WTC11 (cell line): ENCODE measurements around the gene HSH2D. TPM values are rescaled to one million over a fixed set of nuclear protein-coding genes. Genes with fewer than 3 reads are reported as not detected.

Source experiments
- ATAC-seq: fragments of 200-7000 bp; cut with Tn5 transposase; 2 replicates; pipeline ENCODE4 v1.10.0; 2021; ENCODE audit warnings: mild to moderate bottlenecking, moderate library complexity
- CTCF ChIA-PET: fragments of 300-600 bp; sonication (Branson Sonifier 250); formaldehyde crosslinking; loops from one replicate; lab custom pipeline; 2021; ENCODE audit warnings: antibody characterized with exemption; lab: Charles Lee
- POLR2A ChIA-PET: fragments of 350-600 bp; sonication (Branson Sonifier 250); formaldehyde crosslinking; loops from one replicate; lab custom pipeline; 2021; ENCODE audit warnings: antibody characterized with exemption; lab: Charles Lee
- DNase-seq: peaks from one replicate; pipeline ENCODE4 v3.0.0; 2021; ENCODE audit warnings: low spot score
- H3K27ac Mint-ChIP-seq: 2 replicates; pipeline ENCODE4 v1.8.0; 2021; ENCODE audit warnings: mixed read lengths
- H3K27me3 Mint-ChIP-seq: 2 replicates; pipeline ENCODE4 v1.8.0; 2021; ENCODE audit warnings: low read depth, mild to moderate bottlenecking, moderate library complexity, mixed read lengths
- H3K36me3 Mint-ChIP-seq: 2 replicates; pipeline ENCODE4 v1.8.0; 2021; ENCODE audit warnings: mixed read lengths
- H3K4me1 Mint-ChIP-seq: 2 replicates; pipeline ENCODE4 v1.8.0; 2022; ENCODE audit warnings: mixed read lengths
- H3K4me3 Mint-ChIP-seq: 2 replicates; pipeline ENCODE4 v1.8.0; 2021; ENCODE audit warnings: mild to moderate bottlenecking, moderate library complexity, mixed read lengths
- H3K9me3 Mint-ChIP-seq: 2 replicates; pipeline ENCODE4 v1.8.0; 2021; ENCODE audit warnings: mixed read lengths
- AFF4 ChIP-seq: sonication (generic); formaldehyde crosslinking; IDR thresholded peaks from 2 replicates; pipeline ENCODE4 v1.8.1; 2023; ENCODE audit warnings: mild to moderate bottlenecking, missing genetic modification reagents, borderline replicate concordance
- ATF3 ChIP-seq: sonication (generic); formaldehyde crosslinking; conservative IDR thresholded peaks from 2 replicates; pipeline ENCODE4 v1.8.1; 2022; ENCODE audit warnings: mild to moderate bottlenecking, missing genetic modification reagents
- ATF6 ChIP-seq: sonication (generic); formaldehyde crosslinking; IDR thresholded peaks from 2 replicates; pipeline ENCODE4 v1.8.1; 2023; ENCODE audit warnings: mild to moderate bottlenecking, missing genetic modification reagents
- FOXP1 ChIP-seq: sonication (generic); formaldehyde crosslinking; IDR thresholded peaks from 2 replicates; pipeline ENCODE4 v1.8.0; 2022; ENCODE audit warnings: missing genetic modification reagents, mild to moderate bottlenecking, moderate library complexity, borderline replicate concordance
- GRHL2 ChIP-seq: fragments of 250-450 bp; sonication (Bioruptor Pico); IDR thresholded peaks from 2 replicates; pipeline ENCODE4 v1.8.0; 2022; ENCODE audit warnings: mild to moderate bottlenecking, moderate library complexity; ENCODE audit not compliant: insufficient replicate concordance, severe bottlenecking
- GTF2I ChIP-seq: fragments of 250-450 bp; sonication (Bioruptor Pico); conservative IDR thresholded peaks from 2 replicates; pipeline ENCODE4 v1.4.0; 2021; ENCODE audit warnings: mild to moderate bottlenecking
- KAT7 ChIP-seq: sonication (generic); formaldehyde crosslinking; IDR thresholded peaks from 2 replicates; pipeline ENCODE4 v1.8.1; 2023; ENCODE audit warnings: missing genetic modification reagents, mild to moderate bottlenecking, borderline replicate concordance
- PRRX2 ChIP-seq: fragments of 250-450 bp; sonication (Bioruptor Pico); IDR thresholded peaks from 2 replicates; pipeline ENCODE4 v1.8.0; 2021; ENCODE audit warnings: mild to moderate bottlenecking
- RELA ChIP-seq: sonication (generic); formaldehyde crosslinking; IDR thresholded peaks from 2 replicates; pipeline ENCODE4 v1.8.1; 2022; ENCODE audit warnings: missing genetic modification reagents, mild to moderate bottlenecking, borderline replicate concordance
- USF2 ChIP-seq: sonication (generic); formaldehyde crosslinking; IDR thresholded peaks from 2 replicates; pipeline ENCODE4 v1.8.1; 2023; ENCODE audit warnings: mild to moderate bottlenecking, missing genetic modification reagents, moderate library complexity
- ZNF219 ChIP-seq: sonication (generic); formaldehyde crosslinking; IDR thresholded peaks from 2 replicates; pipeline ENCODE4 v1.8.0; 2023; ENCODE audit warnings: missing genetic modification reagents, mild to moderate bottlenecking, borderline replicate concordance
- ZNF423 ChIP-seq: fragments of 250-450 bp; sonication (Bioruptor Pico); IDR thresholded peaks from 2 replicates; pipeline ENCODE4 v2.1.2; 2022; ENCODE audit warnings: mild to moderate bottlenecking, moderate library complexity
- total RNA-seq: library from RNA; stranded (reverse); gene quantifications from 3 replicates; pipeline ENCODE4 v1.2.3, GENCODE V29; 2021
- TF ChIP-seq, protein P1 (sequence below): sonication (generic); formaldehyde crosslinking; IDR thresholded peaks from 2 replicates; pipeline ENCODE4 v1.8.1; 2022; ENCODE audit warnings: mild to moderate bottlenecking, moderate library complexity, missing genetic modification reagents
- TF ChIP-seq, protein P2 (sequence below): sonication (generic); formaldehyde crosslinking; IDR thresholded peaks from 2 replicates; pipeline ENCODE4 v1.8.0; 2022; ENCODE audit warnings: mild to moderate bottlenecking, missing genetic modification reagents
- TF ChIP-seq, protein P3 (sequence below): sonication (generic); formaldehyde crosslinking; IDR thresholded peaks from 2 replicates; pipeline ENCODE4 v1.8.1; 2023; ENCODE audit warnings: mild to moderate bottlenecking, missing genetic modification reagents, moderate library complexity
- TF ChIP-seq, protein P4 (sequence below): sonication (generic); formaldehyde crosslinking; IDR thresholded peaks from 2 replicates; pipeline ENCODE4 v1.8.0; 2023; ENCODE audit warnings: mild to moderate bottlenecking, missing genetic modification reagents

HSH2D gene
- total RNA-seq, 1 experiment from 2014 or later = 1.6 TPM

DNA sequence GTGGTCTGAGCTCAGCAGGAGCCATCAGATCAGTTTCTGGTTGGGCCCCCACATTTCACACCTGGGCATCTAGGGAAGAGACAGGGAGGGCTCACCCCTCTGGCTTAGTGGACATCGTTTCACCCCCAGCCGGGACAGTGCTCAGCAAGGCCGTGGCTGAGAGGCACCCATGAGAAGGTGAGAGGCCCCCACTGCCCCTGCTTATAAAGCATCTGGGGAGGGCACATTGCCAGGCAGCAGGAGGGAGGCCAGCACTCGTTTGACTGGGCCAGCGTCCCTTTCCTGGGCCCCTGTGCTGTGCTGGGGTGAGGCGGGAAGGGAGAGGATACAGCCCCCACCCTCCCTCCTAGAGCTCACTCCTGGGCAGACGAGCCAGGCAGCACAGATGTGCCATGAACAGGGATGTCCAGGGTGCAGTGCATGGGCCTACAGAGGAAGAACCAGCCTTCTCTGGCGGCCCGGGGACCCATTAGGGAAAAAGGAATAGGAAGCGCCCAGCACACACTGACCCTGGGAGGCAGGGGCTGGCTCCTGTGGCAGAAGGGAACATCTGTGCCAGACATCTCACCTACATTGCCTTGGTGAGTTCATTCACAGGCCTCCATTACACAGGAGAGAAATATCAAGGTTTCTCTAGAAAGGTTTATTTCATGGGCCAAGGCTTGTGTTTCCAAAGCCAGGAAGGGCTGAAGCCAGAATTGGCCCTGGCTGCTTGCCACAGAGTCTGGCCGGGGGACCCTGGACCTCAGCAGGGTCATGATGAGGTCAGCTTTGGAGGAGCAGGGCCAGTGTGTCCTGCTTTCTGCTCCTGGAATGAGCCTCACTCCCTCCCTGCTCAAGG is 61.9 kb downstream of the HSH2D start:
- no peak overlapping the region for H3K27ac Mint-ChIP-seq
- H3K27me3 Mint-ChIP-seq = no peaks in the 10 kb centered on the region
- peaks cover 7% of the 10 kb centered on the region for H3K36me3 Mint-ChIP-seq
- H3K9me3 Mint-ChIP-seq = no peaks in the 10 kb centered on the region
- CTCF ChIA-PET = interaction anchor here (0.6 kb wide), 1 partner anchor 20 kb away, joined by 4 read pairs; the partner anchor contains the start of gene FAM32A
- peak; percentile 5 for DNase-seq
- no peak for ATAC-seq
- POLR2A ChIA-PET = no interaction called here
- TF ChIP-seq ZNF219 (CRISPR knock-in tag) = no peak
- no peak for TF ChIP-seq FOXP1
- no peak for TF ChIP-seq GTF2I (CRISPR knock-in tag)
- TF ChIP-seq RELA (CRISPR knock-in tag) = no peak
- no peak for TF ChIP-seq AFF4 (CRISPR knock-in tag)
- TF ChIP-seq, protein P1, sequence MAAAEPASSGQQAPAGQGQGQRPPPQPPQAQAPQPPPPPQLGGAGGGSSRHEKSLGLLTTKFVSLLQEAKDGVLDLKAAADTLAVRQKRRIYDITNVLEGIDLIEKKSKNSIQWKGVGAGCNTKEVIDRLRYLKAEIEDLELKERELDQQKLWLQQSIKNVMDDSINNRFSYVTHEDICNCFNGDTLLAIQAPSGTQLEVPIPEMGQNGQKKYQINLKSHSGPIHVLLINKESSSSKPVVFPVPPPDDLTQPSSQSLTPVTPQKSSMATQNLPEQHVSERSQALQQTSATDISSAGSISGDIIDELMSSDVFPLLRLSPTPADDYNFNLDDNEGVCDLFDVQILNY = no peak
- no peak for TF ChIP-seq USF2 (CRISPR knock-in tag)
- TF ChIP-seq, protein P2, sequence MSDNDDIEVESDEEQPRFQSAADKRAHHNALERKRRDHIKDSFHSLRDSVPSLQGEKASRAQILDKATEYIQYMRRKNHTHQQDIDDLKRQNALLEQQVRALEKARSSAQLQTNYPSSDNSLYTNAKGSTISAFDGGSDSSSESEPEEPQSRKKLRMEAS (CRISPR knock-in tag) = no peak
- TF ChIP-seq ZNF423 (CRISPR knock-in tag) = no peak
- no peaks in the 10 kb centered on the region for H3K4me1 Mint-ChIP-seq
- H3K4me3 Mint-ChIP-seq = no peak overlapping the region

DNA sequence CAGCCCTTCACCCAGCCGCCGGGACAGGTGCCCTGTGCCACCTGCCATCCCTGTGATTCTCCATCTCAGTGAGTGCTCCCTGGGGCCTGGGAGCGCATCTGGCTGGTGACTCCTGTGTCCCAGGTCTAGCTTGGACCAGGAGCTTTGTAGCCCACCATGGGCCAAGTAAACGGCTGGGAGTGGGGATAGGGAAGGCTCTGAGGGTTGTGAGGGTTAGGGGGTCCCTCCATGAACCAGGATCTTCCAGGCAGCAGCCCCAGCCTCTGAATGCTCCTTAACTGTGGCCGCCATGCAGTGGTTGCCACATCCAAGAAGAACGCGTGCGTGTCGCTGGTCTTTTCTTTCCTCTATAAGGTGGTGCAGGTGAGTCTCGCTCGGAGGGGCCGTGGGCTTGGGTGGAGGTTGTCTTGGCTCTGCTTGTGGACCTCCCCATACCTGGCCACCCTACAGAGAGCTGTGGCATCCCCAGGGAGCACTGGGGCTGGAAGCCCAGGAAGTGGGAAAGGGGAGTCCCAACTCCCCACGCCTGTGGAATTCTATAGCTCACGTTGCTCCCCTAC is 62.6 kb downstream of the HSH2D start:
- Mint-ChIP-seq H3K27ac (no peak overlapping the region), H3K4me1 (no peaks in the 10 kb centered on the region), H3K9me3 (no peaks in the 10 kb centered on the region), H3K36me3 (peaks cover 7% of the 10 kb centered on the region), H3K27me3 (no peaks in the 10 kb centered on the region), H3K4me3 (no peak overlapping the region)
- ATAC-seq (no peak), DNase-seq (peak; percentile 2)
- ChIA-PET POLR2A (no interaction called here), CTCF (no interaction called here)
- TF ChIP-seq ATF3 (CRISPR knock-in tag) (no peak), ATF6 (CRISPR knock-in tag) (no peak), AFF4 (CRISPR knock-in tag) (no peak), PRRX2 (CRISPR knock-in tag) (no peak), GRHL2 (CRISPR knock-in tag) (no peak), KAT7 (CRISPR knock-in tag) (no peak), FOXP1 (no peak)
- TF ChIP-seq, protein P3, sequence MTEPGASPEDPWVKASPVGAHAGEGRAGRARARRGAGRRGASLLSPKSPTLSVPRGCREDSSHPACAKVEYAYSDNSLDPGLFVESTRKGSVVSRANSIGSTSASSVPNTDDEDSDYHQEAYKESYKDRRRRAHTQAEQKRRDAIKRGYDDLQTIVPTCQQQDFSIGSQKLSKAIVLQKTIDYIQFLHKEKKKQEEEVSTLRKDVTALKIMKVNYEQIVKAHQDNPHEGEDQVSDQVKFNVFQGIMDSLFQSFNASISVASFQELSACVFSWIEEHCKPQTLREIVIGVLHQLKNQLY (CRISPR knock-in tag) = no peak
- TF ChIP-seq, protein P4, sequence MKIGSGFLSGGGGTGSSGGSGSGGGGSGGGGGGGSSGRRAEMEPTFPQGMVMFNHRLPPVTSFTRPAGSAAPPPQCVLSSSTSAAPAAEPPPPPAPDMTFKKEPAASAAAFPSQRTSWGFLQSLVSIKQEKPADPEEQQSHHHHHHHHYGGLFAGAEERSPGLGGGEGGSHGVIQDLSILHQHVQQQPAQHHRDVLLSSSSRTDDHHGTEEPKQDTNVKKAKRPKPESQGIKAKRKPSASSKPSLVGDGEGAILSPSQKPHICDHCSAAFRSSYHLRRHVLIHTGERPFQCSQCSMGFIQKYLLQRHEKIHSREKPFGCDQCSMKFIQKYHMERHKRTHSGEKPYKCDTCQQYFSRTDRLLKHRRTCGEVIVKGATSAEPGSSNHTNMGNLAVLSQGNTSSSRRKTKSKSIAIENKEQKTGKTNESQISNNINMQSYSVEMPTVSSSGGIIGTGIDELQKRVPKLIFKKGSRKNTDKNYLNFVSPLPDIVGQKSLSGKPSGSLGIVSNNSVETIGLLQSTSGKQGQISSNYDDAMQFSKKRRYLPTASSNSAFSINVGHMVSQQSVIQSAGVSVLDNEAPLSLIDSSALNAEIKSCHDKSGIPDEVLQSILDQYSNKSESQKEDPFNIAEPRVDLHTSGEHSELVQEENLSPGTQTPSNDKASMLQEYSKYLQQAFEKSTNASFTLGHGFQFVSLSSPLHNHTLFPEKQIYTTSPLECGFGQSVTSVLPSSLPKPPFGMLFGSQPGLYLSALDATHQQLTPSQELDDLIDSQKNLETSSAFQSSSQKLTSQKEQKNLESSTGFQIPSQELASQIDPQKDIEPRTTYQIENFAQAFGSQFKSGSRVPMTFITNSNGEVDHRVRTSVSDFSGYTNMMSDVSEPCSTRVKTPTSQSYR (CRISPR knock-in tag) = no peak
